ENCODE data around the gene GPS2. TPM values are rescaled to one million over a fixed set of nuclear protein-coding genes. Genes with fewer than 3 reads are reported as not detected.
A peak's percentile ranks its signal among the peaks of the same experiment; 100 is the strongest.

Gene GPS2
- total and polyA plus RNA-seq, 2 donors (not counting 1 experiment from before 2014, with no cell fraction given): 30.6 to 55.3 TPM

DNA sequence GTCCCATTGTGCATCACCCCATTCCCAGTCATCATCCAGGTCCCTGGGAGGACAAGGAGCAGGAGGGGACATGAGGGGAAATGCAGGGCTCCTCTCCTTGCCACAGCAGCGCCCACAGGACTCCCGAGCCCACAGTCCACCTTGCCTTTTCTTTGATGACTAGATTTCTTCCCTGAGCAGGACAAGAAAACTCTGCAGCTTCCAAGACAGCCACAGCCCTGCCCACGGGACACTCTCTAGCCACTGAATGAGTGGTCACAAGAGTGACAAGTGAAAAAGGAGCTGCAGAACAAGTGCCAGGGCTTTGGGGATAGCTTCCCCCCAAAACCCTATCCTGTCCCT, 9.2 kb upstream of the GPS2 start:
- peaks cover 27% of the 10 kb centered on the region for H3K36me3 ChIP-seq (ENCODE audit: control insufficient read depth, insufficient read depth, low read length)

DNA sequence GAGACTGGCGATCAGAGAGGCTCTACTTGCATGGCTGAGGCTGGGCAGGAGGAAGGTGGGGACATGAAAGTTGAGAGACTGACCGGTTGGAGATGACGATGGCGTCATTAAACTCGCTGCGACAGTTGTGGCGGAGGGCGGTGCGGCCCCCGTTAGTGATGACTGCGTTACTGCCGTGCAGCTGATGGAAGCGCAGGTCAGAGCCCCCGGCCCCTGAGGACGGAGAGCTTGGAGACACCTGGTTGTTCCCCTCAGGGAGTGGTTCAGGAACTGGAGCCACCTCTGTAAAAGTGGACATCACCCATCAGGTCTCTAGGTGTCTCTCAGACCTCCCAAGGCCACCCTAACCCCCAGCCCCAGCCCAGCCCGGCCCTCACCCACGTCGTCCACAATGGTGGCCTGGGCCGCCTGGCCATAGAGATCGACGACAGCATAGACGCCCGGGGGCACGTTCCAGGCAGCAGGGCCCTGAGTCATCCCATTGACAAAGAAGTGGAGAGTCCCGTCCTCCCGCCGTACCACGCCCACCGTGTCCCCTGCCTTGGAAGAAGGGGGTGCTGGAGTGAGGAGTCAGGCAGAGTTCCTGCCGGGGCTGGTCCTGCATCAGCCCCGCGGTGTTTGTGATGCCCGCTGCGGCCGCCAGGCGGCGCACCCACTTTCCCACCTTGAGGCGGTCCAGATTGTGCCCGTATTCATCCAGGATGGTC, 8.7 kb upstream of the GPS2 start:
- Histone ChIP-seq H4K20me1 (ENCODE audit: control insufficient read depth, extremely low read depth, insufficient read depth, low read length) (no peaks in the 10 kb centered on the region), H3K4me2 (ENCODE audit: extremely low read depth, insufficient read depth, low read length) (no peak overlapping the region), H3K36me3 (ENCODE audit: control insufficient read depth, insufficient read depth, low read length) (peaks cover 27% of the 10 kb centered on the region), H2AFZ (ENCODE audit: low read length) (no peak overlapping the region), H3K27ac (ENCODE audit: insufficient read depth, low read length) (no peak overlapping the region), H3K4me3 (replicated peaks in 1 of 4; ENCODE audit: control extremely low read depth in 1 of 4, insufficient read depth in 1 of 4, low read depth in 3 of 4, low read length in 4 of 4) (no peak overlapping the region), H3K27me3 (ENCODE audit: control insufficient read depth, insufficient read depth, low read length) (no peaks in the 10 kb centered on the region), H3K9ac (ENCODE audit: insufficient read depth, low read length) (no peak overlapping the region), H3K9me3 (ENCODE audit: control insufficient read depth, insufficient read depth, low read depth, low read length) (no peaks in the 10 kb centered on the region), H3K79me2 (ENCODE audit: control insufficient read depth, insufficient read depth, low read length) (peaks cover 6% of the 10 kb centered on the region), H3K4me1 (ENCODE audit: control insufficient read depth, extremely low read depth, insufficient read depth, low read length) (no peaks in the 10 kb centered on the region)
- DNase-seq (ENCODE audit: low read depth in 2 of 2): peak in 1 of 2 donors; percentile 30
- TF ChIP-seq EZH2 (IDR thresholded peaks at IDR 0.05; ENCODE audit: low read length, missing control alignments): no peak
- TF ChIP-seq, protein P1, sequence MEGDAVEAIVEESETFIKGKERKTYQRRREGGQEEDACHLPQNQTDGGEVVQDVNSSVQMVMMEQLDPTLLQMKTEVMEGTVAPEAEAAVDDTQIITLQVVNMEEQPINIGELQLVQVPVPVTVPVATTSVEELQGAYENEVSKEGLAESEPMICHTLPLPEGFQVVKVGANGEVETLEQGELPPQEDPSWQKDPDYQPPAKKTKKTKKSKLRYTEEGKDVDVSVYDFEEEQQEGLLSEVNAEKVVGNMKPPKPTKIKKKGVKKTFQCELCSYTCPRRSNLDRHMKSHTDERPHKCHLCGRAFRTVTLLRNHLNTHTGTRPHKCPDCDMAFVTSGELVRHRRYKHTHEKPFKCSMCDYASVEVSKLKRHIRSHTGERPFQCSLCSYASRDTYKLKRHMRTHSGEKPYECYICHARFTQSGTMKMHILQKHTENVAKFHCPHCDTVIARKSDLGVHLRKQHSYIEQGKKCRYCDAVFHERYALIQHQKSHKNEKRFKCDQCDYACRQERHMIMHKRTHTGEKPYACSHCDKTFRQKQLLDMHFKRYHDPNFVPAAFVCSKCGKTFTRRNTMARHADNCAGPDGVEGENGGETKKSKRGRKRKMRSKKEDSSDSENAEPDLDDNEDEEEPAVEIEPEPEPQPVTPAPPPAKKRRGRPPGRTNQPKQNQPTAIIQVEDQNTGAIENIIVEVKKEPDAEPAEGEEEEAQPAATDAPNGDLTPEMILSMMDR (conservative IDR thresholded peaks at IDR 0.05 in 1 of 2, IDR thresholded peaks at IDR 0.05 in 1 of 2; ENCODE audit: low read depth in 1 of 2, low read length in 2 of 2): peak; percentile 81 to 93

More for the DNA sequence above, 9.2 kb upstream of the GPS2 start:
- no peaks in the 10 kb centered on the region for H3K27me3 ChIP-seq (ENCODE audit: control insufficient read depth, insufficient read depth, low read length)
- no peak for DNase-seq (ENCODE audit: low read depth in 2 of 2)
- H3K4me3 ChIP-seq (replicated peaks in 1 of 4; ENCODE audit: control extremely low read depth in 1 of 4, insufficient read depth in 1 of 4, low read depth in 3 of 4, low read length in 4 of 4): no peak overlapping the region
- no peak overlapping the region for H3K27ac ChIP-seq (ENCODE audit: insufficient read depth, low read length)
- TF ChIP-seq EZH2 (IDR thresholded peaks at IDR 0.05; ENCODE audit: low read length, missing control alignments): no peak
- TF ChIP-seq, protein P1 (conservative IDR thresholded peaks at IDR 0.05 in 1 of 2, IDR thresholded peaks at IDR 0.05 in 1 of 2; ENCODE audit: low read depth in 1 of 2, low read length in 2 of 2): no peak
- no peak overlapping the region for H3K4me2 ChIP-seq (ENCODE audit: extremely low read depth, insufficient read depth, low read length)
- H4K20me1 ChIP-seq (ENCODE audit: control insufficient read depth, extremely low read depth, insufficient read depth, low read length): no peaks in the 10 kb centered on the region
- H3K79me2 ChIP-seq (ENCODE audit: control insufficient read depth, insufficient read depth, low read length): peaks cover 6% of the 10 kb centered on the region
- H3K9ac ChIP-seq (ENCODE audit: insufficient read depth, low read length): no peak overlapping the region
- H2AFZ ChIP-seq (ENCODE audit: low read length): no peak overlapping the region
- no peaks in the 10 kb centered on the region for H3K9me3 ChIP-seq (ENCODE audit: control insufficient read depth, insufficient read depth, low read depth, low read length)
- H3K4me1 ChIP-seq (ENCODE audit: control insufficient read depth, extremely low read depth, insufficient read depth, low read length): no peaks in the 10 kb centered on the region

DNA sequence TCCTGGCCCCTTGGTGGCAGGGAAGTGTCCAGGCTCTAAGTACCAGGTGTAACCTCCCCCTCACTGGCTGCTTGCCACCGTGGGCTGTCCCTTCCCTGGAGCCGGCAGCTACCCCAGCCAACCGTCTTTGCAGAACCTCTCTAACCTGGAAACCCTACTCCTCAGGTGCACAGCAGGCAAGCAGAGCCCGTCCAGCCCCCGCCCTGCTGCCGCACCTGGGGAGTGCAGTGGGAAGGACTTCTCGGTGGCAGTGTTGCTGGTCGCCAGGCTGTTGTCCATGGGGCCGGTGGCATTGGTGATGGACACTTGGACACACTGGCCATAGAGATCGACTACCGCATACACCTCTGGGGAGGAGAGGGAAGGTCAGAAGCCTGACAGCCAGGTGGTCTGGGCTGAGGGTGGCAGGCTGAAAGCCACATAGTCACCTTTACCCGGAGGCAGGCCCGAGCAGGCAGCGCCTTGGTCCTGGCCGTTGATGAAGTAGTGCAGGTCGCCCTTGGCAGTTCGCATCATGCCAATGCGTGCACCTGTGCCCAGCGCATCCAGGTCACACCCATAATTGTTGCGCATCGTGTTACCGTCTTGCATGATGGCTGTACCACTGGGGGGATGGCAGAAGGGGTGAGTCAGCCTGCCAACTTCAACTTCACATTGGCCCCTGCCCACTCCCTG, 7.5 kb upstream of the GPS2 start:
- Histone ChIP-seq H3K4me1 (ENCODE audit: control insufficient read depth, extremely low read depth, insufficient read depth, low read length) (no peaks in the 10 kb centered on the region), H3K79me2 (ENCODE audit: control insufficient read depth, insufficient read depth, low read length) (peaks cover 1% of the 10 kb centered on the region), H3K9me3 (ENCODE audit: control insufficient read depth, insufficient read depth, low read depth, low read length) (no peaks in the 10 kb centered on the region), H4K20me1 (ENCODE audit: control insufficient read depth, extremely low read depth, insufficient read depth, low read length) (no peaks in the 10 kb centered on the region), H3K4me2 (ENCODE audit: extremely low read depth, insufficient read depth, low read length) (no peak overlapping the region), H3K36me3 (ENCODE audit: control insufficient read depth, insufficient read depth, low read length) (peaks cover 34% of the 10 kb centered on the region), H3K4me3 (replicated peaks in 1 of 4; ENCODE audit: control extremely low read depth in 1 of 4, insufficient read depth in 1 of 4, low read depth in 3 of 4, low read length in 4 of 4) (no peak overlapping the region), H2AFZ (ENCODE audit: low read length) (no peak overlapping the region), H3K9ac (ENCODE audit: insufficient read depth, low read length) (no peak overlapping the region), H3K27me3 (ENCODE audit: control insufficient read depth, insufficient read depth, low read length) (no peaks in the 10 kb centered on the region), H3K27ac (ENCODE audit: insufficient read depth, low read length) (no peak overlapping the region)
- no peak for DNase-seq (ENCODE audit: low read depth in 2 of 2)
- no peak for TF ChIP-seq EZH2 (IDR thresholded peaks at IDR 0.05; ENCODE audit: low read length, missing control alignments)
- TF ChIP-seq, protein P1 (conservative IDR thresholded peaks at IDR 0.05 in 1 of 2, IDR thresholded peaks at IDR 0.05 in 1 of 2; ENCODE audit: low read depth in 1 of 2, low read length in 2 of 2): no peak
